HCT116 (cell line): ENCODE data around the gene TLE7. TPM values are rescaled to one million over a fixed set of nuclear protein-coding genes. Genes with fewer than 3 reads are reported as not detected.

ENCODE experiments used
- ATAC-seq: fragments of 200-7000 bp; cut with Tn5 transposase; 2 replicates; pipeline ENCODE4 v1.9.1; 2020; ENCODE audit warnings: mild to moderate bottlenecking, moderate library complexity
- BruUV-seq: library from RNA; stranded (reverse); fragments of 400-500 nt; replicated peaks from 2 replicates; lab custom pipeline; 2021; lab: Mats Ljungman, UMichigan
- CTCF ChIA-PET: fragments of 300-600 bp; sonication (Branson Sonifier 250); formaldehyde crosslinking; loops from one replicate; lab custom pipeline; 2021; ENCODE audit warnings: antibody characterized with exemption; lab: Charles Lee
- POLR2A ChIA-PET: fragments of 300-600, 350-600 bp; sonication (Branson Sonifier 250); formaldehyde crosslinking; loops from one replicate; lab custom pipeline; 2021; ENCODE audit warnings: antibody characterized with exemption; lab: Charles Lee
- RAD21 ChIA-PET, 2 experiments: fragments of 300-600 bp; sonication (Branson Sonifier 250); formaldehyde crosslinking; loops; one replicate each; lab custom pipeline; 2023; ENCODE audit warnings: low total read pairs in 2 of 2; ENCODE audit not compliant: uncharacterized antibody in 2 of 2, unreplicated experiment in 2 of 2, low non-redundant PET in 1 of 2; lab: Charles Lee
- DNase-seq: peaks from one replicate; pipeline ENCODE4 v3.0.0-alpha.2; 2010; ENCODE audit warnings: low read depth, low spot score
- H2AFZ ChIP-seq: fragments of 200-600 bp; shearing (Covaris generic), sonication (generic); 2 replicates; pipeline ENCODE4 v1.6.1; 2017; ENCODE audit warnings: low read depth, mixed run types, mixed read lengths, antibody characterized with exemption, low read length; ENCODE audit not compliant: poor library complexity, severe bottlenecking
- H3K27ac ChIP-seq: 2 replicates; pipeline ENCODE4 v1.5.1; 2012; ENCODE audit warnings: low read depth, low read length
- H3K27me3 ChIP-seq: fragments of 200-600 bp; sonication (generic); 2 replicates; pipeline ENCODE4 v1.6.1; 2016; ENCODE audit warnings: mixed run types, low read length, mixed read lengths; ENCODE audit not compliant: insufficient read depth
- H3K36me3 ChIP-seq, 2 experiments: fragments of 200-500 bp in 1 of 2; fragments of 200-600 bp in 1 of 2; sonication (Bioruptor generic) in 1 of 2; sonication (generic) in 1 of 2; 2 replicates each; pipeline versions ENCODE4 v1.5.1 to v1.6.1; 2014 to 2016; ENCODE audit warnings: low read length in 2 of 2, inconsistent platforms in 1 of 2, mixed read lengths in 1 of 2, mixed run types in 1 of 2; ENCODE audit not compliant: insufficient read depth in 2 of 2, control insufficient read depth in 1 of 2
- H3K4me1 ChIP-seq, 2 experiments: fragments of 200-600 bp in 1 of 2; sonication (generic) in 1 of 2; 2 replicates each; pipeline versions ENCODE4 v1.5.1 to v1.6.1; 2012 to 2017; ENCODE audit warnings: low read length in 2 of 2, inconsistent platforms in 1 of 2, mild to moderate bottlenecking in 1 of 2, mixed read lengths in 1 of 2, mixed run types in 1 of 2, moderate library complexity in 1 of 2; ENCODE audit not compliant: insufficient read depth in 2 of 2, control insufficient read depth in 1 of 2
- H3K4me2 ChIP-seq: fragments of 200-600 bp; sonication (generic); 2 replicates; pipeline ENCODE4 v1.6.1; 2017; ENCODE audit warnings: mixed run types, low read length, mixed read lengths
- H3K4me3 ChIP-seq, 2 experiments: fragments of 200-600 bp in 1 of 2; sonication (generic) in 1 of 2; replicated peaks in 1 of 2; 2 replicates each; pipeline ENCODE4 v1.5.1; 2011 to 2016; ENCODE audit warnings: low read length in 2 of 2, control low read depth in 1 of 2, low read depth in 1 of 2, mild to moderate bottlenecking in 1 of 2, mixed read lengths in 1 of 2, mixed run types in 1 of 2
- H3K79me2 ChIP-seq: fragments of 200-600 bp; sonication (generic); 2 replicates; pipeline ENCODE4 v1.6.1; 2017; ENCODE audit warnings: mild to moderate bottlenecking, mixed run types, low read length, moderate library complexity, mixed read lengths; ENCODE audit not compliant: insufficient read depth
- H3K9ac ChIP-seq: fragments of 200-600 bp; sonication (generic); 2 replicates; pipeline ENCODE4 v1.6.1; 2016; ENCODE audit warnings: low read length, mixed read lengths
- H3K9me2 ChIP-seq: fragments of 200-600 bp; sonication (generic), shearing (Covaris generic); 2 replicates; pipeline ENCODE4 v1.6.1; 2017; ENCODE audit warnings: mixed run types, mild to moderate bottlenecking, moderate library complexity; ENCODE audit not compliant: insufficient read depth
- H3K9me3 ChIP-seq, 2 experiments: fragments of 200-500 bp in 1 of 2; fragments of 200-600 bp in 1 of 2; sonication (Bioruptor generic) in 1 of 2; sonication (generic) in 1 of 2; 2 replicates each; pipeline ENCODE4 v1.6.1; 2014 to 2017; ENCODE audit warnings: low read length in 2 of 2, mixed read lengths in 2 of 2, inconsistent platforms in 1 of 2, low read depth in 1 of 2, mild to moderate bottlenecking in 1 of 2, mixed run types in 1 of 2, moderate library complexity in 1 of 2; ENCODE audit not compliant: control insufficient read depth in 1 of 2, insufficient read depth in 1 of 2
- H4K20me1 ChIP-seq: fragments of 200-600 bp; sonication (generic), shearing (Covaris generic); 2 replicates; pipeline ENCODE4 v1.6.1; 2017; ENCODE audit warnings: mixed run types, mild to moderate bottlenecking, moderate library complexity; ENCODE audit not compliant: insufficient read depth
- CEBPB ChIP-seq: IDR thresholded peaks from 2 replicates; pipeline ENCODE4 v1.6.1; 2012; ENCODE audit warnings: low read depth
- ELF1 ChIP-seq: IDR thresholded peaks from 2 replicates; pipeline ENCODE4 v1.6.1; 2012; ENCODE audit warnings: low read depth, borderline replicate concordance
- EZH2phosphoT487 ChIP-seq: fragments of 200-600 bp; IDR thresholded peaks from 2 replicates; pipeline ENCODE4 v1.6.1; 2018; ENCODE audit warnings: antibody characterized with exemption, borderline replicate concordance
- FOSL1 ChIP-seq: IDR thresholded peaks from 2 replicates; pipeline ENCODE4 v1.6.1; 2012; ENCODE audit warnings: low read depth
- POLR2A ChIP-seq: IDR thresholded peaks from 2 replicates; pipeline ENCODE4 v1.7.0; 2011; ENCODE audit warnings: borderline replicate concordance; ENCODE audit not compliant: insufficient read depth, insufficient read length; ENCODE audit errors: extremely low read depth
- POLR2AphosphoS5 ChIP-seq: IDR thresholded peaks from 2 replicates; pipeline ENCODE4 v1.6.1; 2011; ENCODE audit warnings: mild to moderate bottlenecking, low read depth, low read length, moderate library complexity
- RAD21 ChIP-seq: IDR thresholded peaks from 2 replicates; pipeline ENCODE4 v1.6.1; 2012; ENCODE audit warnings: low read depth, mild to moderate bottlenecking
- SIN3A ChIP-seq: IDR thresholded peaks from 2 replicates; pipeline ENCODE4 v1.6.1; 2012; ENCODE audit warnings: low read depth
- intact Hi-C: fragments of 100-400 bp; cut with micrococcal nuclease; formaldehyde crosslinking; loops from 2 replicates; pipeline ENCODE4 v1.10.0; 2022
- total RNA-seq: library from RNA; stranded (reverse); gene quantifications from one replicate; pipeline ENCODE4 v1.2.1, GENCODE V29; 2021; ENCODE audit not compliant: unreplicated experiment
- TF ChIP-seq, protein P1 (sequence below), 3 experiments: fragments of 200-600 bp in 1 of 3; sonication (generic) in 1 of 3; IDR thresholded peaks in 2 of 3; conservative IDR thresholded peaks in 1 of 3; 2 replicates each; pipeline ENCODE4 v1.5.1; 2012 to 2017; ENCODE audit warnings: low read depth in 2 of 3, low read length in 2 of 3, antibody characterized with exemption in 1 of 3, borderline replicate concordance in 1 of 3, control low read depth in 1 of 3, mild to moderate bottlenecking in 1 of 3, mixed read lengths in 1 of 3, mixed run types in 1 of 3, moderate library complexity in 1 of 3; ENCODE audit not compliant: insufficient read depth in 1 of 3
- TF ChIP-seq, protein P2 (sequence below): IDR thresholded peaks from 2 replicates; pipeline ENCODE4 v1.6.1; 2012
- TF ChIP-seq, protein P3 (sequence below): IDR thresholded peaks from 2 replicates; pipeline ENCODE4 v1.6.1; 2012
- TF ChIP-seq, protein P4 (sequence below): IDR thresholded peaks from 2 replicates; pipeline ENCODE4 v1.6.1; 2011; ENCODE audit warnings: mild to moderate bottlenecking, low read length, moderate library complexity; ENCODE audit not compliant: insufficient replicate concordance; ENCODE audit errors: extremely low read depth

TLE7 gene
- total RNA-seq, 1 experiment from 2014 or later, result not detected

DNA sequence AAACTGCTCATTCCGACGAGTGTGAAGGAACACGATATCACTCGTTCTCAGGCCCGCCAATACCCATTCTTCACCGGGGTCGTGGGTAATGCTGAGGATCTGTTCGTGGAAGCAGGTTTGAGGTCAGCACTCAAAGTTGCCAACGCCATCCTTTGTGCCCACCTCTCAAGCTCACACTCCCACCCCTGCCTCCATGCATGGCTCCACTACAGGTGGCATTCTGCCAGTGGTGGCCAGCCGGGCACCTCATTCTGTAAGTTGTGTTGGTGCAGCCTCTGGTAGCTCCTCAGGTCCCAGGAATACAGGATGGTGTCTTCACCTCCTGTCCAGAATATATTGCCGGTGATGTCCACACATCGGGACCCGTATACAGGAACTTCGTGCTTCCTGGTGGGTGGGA is 10.7 kb downstream of the TLE7 start:
- Histone ChIP-seq H3K79me2 (no peaks in the 10 kb centered on the region), H2AFZ (no peak overlapping the region), H3K9ac (no peak overlapping the region), H3K36me3 (no peaks in the 10 kb centered on the region), H3K27me3 (no peaks in the 10 kb centered on the region), H3K4me1 (peaks cover 4 to 11% of the 10 kb centered on the region in 2 experiments; a peak in 3 of 4 replicates), H3K4me2 (no peak overlapping the region), H3K4me3 (no peak overlapping the region), H3K27ac (no peak overlapping the region), H4K20me1 (no peaks in the 10 kb centered on the region), H3K9me3 (peaks cover 0 to 7% of the 10 kb centered on the region in 2 experiments; a peak in 1 of 4 replicates), H3K9me2 (no peaks in the 10 kb centered on the region)
- DNase-seq (no peak), ATAC-seq (no peak)
- RAD21 ChIA-PET, result no interaction called here
- POLR2A ChIA-PET, result no interaction called here
- CTCF ChIA-PET, result no interaction called here
- intact Hi-C loops, result no loop called here
- BruUV-seq, result no TSS peak
- TF ChIP-seq FOSL1, result no peak
- TF ChIP-seq, protein P1, sequence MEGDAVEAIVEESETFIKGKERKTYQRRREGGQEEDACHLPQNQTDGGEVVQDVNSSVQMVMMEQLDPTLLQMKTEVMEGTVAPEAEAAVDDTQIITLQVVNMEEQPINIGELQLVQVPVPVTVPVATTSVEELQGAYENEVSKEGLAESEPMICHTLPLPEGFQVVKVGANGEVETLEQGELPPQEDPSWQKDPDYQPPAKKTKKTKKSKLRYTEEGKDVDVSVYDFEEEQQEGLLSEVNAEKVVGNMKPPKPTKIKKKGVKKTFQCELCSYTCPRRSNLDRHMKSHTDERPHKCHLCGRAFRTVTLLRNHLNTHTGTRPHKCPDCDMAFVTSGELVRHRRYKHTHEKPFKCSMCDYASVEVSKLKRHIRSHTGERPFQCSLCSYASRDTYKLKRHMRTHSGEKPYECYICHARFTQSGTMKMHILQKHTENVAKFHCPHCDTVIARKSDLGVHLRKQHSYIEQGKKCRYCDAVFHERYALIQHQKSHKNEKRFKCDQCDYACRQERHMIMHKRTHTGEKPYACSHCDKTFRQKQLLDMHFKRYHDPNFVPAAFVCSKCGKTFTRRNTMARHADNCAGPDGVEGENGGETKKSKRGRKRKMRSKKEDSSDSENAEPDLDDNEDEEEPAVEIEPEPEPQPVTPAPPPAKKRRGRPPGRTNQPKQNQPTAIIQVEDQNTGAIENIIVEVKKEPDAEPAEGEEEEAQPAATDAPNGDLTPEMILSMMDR (IDR thresholded peaks at IDR 0.05 in 2 of 3, conservative IDR thresholded peaks at IDR 0.05 in 1 of 3; ENCODE audit: borderline replicate concordance in 1 of 3, insufficient read depth in 1 of 3, low read depth in 2 of 3, low read length in 2 of 3), result no peak
- no peak for TF ChIP-seq CEBPB
- no peak for TF ChIP-seq ELF1
- TF ChIP-seq, protein P2, sequence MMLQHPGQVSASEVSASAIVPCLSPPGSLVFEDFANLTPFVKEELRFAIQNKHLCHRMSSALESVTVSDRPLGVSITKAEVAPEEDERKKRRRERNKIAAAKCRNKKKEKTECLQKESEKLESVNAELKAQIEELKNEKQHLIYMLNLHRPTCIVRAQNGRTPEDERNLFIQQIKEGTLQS, result no peak

DNA sequence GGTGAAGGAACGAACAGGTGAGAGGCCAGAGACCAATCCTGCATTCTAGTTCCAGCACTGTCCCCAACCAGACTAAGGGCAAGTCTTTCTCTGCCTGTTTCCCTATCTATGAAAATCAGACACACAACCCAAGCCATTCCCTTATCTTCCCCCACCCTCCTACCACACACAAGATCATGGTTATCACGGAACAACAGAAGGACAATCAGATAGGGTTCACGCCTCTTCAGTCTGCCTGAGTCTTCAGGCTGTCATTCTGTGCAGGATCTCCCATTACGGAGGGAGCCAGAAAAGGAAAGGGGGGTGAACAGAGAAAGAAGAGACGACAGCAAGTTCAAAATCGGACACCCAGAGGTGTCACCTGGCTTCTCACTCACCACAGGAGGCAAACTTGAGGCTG is 11.1 kb downstream of the TLE7 start:
- Histone ChIP-seq H3K36me3 (no peaks in the 10 kb centered on the region), H3K79me2 (no peaks in the 10 kb centered on the region), H3K4me2 (no peak overlapping the region), H3K27ac (no peak overlapping the region), H3K9ac (no peak overlapping the region), H3K9me2 (no peaks in the 10 kb centered on the region), H2AFZ (no peak overlapping the region), H3K4me1 (peaks cover 4 to 14% of the 10 kb centered on the region in 2 experiments; a peak in 3 of 4 replicates), H3K27me3 (no peaks in the 10 kb centered on the region), H3K9me3 (peaks cover 0 to 7% of the 10 kb centered on the region in 2 experiments; a peak in 1 of 4 replicates), H4K20me1 (no peaks in the 10 kb centered on the region), H3K4me3 (no peak overlapping the region)
- TF ChIP-seq, protein P3, sequence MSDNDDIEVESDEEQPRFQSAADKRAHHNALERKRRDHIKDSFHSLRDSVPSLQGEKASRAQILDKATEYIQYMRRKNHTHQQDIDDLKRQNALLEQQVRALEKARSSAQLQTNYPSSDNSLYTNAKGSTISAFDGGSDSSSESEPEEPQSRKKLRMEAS, result no peak
- TF ChIP-seq POLR2A, result no peak
- no peak for TF ChIP-seq SIN3A
- TF ChIP-seq EZH2phosphoT487, result no peak
- TF ChIP-seq, protein P2, result no peak
- no peak for TF ChIP-seq RAD21
- no peak for TF ChIP-seq CEBPB
- no peak for TF ChIP-seq POLR2AphosphoS5
- no peak for TF ChIP-seq FOSL1
- TF ChIP-seq, protein P4, sequence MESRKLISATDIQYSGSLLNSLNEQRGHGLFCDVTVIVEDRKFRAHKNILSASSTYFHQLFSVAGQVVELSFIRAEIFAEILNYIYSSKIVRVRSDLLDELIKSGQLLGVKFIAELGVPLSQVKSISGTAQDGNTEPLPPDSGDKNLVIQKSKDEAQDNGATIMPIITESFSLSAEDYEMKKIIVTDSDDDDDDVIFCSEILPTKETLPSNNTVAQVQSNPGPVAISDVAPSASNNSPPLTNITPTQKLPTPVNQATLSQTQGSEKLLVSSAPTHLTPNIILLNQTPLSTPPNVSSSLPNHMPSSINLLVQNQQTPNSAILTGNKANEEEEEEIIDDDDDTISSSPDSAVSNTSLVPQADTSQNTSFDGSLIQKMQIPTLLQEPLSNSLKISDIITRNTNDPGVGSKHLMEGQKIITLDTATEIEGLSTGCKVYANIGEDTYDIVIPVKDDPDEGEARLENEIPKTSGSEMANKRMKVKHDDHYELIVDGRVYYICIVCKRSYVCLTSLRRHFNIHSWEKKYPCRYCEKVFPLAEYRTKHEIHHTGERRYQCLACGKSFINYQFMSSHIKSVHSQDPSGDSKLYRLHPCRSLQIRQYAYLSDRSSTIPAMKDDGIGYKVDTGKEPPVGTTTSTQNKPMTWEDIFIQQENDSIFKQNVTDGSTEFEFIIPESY, result no peak
- ChIA-PET RAD21 (no interaction called here), CTCF (no interaction called here), POLR2A (no interaction called here)
- intact Hi-C loops, result no loop called here
- BruUV-seq, result no TSS peak
- no peak for ATAC-seq
- DNase-seq, result no peak
